ENCODE data around the gene MINK1.
"Not testable (repeated sequence)": the region's sequence is repeated elsewhere in the genome, so short reads cannot be mapped to it uniquely, and the experiment has no call there.

MINK1 gene

DNA sequence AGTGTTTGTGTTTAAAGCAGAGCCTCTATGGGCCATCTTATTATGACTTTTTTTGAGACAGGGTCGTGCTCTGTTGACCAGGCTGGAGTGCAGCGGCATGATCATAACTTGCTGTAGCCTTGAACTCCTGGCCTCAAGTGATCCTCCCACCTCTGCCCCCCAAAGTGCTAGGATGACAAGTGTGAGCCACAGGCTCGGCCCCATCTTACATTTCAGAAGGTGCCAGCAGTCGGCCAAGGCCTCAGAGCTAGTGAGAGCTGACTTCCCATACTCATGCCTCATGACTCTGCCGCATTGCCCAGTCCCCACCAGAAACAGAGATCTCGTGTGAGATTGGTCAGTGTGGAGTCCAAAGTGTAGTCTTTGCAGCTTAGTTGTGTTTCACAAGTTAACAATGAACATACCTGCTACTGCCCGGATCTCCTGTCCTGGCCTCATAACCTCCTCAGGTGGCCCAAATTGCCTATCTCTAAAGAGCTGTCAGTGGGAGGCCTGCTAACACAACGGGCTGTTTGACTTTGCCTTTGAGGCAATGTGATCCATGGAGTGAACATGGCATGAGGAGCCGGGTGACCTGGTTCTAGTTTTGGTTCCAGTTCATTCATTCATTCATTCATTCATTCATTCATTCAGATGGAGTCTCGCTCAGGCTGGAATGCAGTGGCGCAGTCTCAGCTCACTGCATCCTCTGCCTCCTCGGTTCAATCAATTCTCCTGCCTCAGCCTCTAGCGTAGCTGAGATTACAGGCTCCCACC lies 13.7 kb downstream of the MINK1 start:
- H3K4me1 Mint-ChIP-seq: peaks cover 31 to 51% of the 10 kb centered on the region in 2 donors
- H3K9me3 Mint-ChIP-seq: no peaks in the 10 kb centered on the region

DNA sequence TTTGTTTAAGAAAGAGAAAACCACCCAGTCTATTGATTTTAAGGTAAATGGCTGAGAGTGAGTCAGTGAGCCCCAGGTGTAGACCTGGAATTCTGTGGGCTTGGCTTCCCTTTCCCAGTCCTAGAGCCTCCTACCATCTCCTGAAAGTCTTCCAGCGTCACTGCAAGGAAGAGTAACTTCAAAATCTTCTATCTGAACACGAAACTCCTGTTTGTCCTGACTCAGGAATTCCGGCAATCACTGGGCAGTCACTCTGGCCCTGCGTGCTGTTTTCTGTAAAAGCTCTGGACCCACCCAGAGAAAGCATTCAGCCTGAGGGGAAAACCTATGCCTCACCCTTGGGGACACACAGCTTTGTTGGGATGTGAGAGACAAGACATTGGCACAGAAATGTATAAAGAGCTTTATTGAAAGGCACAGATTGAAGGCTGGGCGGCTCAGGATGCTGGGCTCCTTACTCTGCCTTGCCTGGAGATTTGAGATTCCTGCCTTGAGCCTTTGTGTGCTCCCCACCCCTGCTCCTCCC lies 15.9 kb downstream of the MINK1 start:
- Mint-ChIP-seq H3K4me1 (peaks cover 29 to 43% of the 10 kb centered on the region in 2 donors), H3K9me3 (peaks cover 0 to 2% of the 10 kb centered on the region in 2 donors), H3K27me3 (no peaks in the 10 kb centered on the region), H3K27ac (no peak overlapping the region), H3K36me3 (peaks cover 9 to 28% of the 10 kb centered on the region in 2 donors), H3K4me3 (no peak overlapping the region)
- ATAC-seq (replicated peaks): no peak
- no peak for DNase-seq

More for the DNA sequence above, 13.7 kb downstream of the MINK1 start:
- Mint-ChIP-seq H3K27me3 (no peaks in the 10 kb centered on the region), H3K4me3 (no peak overlapping the region), H3K27ac (no peak overlapping the region), H3K36me3 (peaks cover 5 to 17% of the 10 kb centered on the region in 2 donors)
- DNase-seq: no peak
- ATAC-seq (replicated peaks): no peak

DNA sequence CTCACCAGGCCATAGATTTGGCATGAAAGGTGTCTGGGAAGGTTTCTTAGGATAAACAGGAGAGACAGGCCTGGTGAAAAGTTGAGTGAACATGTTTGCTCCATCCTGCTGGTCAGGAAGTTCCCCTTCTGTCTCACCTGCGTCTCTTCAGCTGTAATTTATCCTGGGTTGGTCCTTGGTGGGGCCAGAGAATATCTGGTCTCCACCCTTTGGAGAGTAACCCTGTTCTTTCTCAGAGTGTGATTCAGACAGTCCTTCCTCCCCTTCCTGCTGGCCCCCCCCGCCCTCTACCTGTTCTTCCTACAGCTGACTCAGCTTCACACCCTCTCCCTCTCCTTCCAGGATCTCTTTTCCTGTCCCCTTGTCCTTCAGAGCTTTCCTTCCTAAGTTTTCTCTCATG lies 17.1 kb downstream of the MINK1 start:
- DNase-seq (no peak), ATAC-seq (replicated peaks) (no peak)
- peak overlapping the region; percentile 20 for H3K27ac Mint-ChIP-seq
- peaks cover 28 to 41% of the 10 kb centered on the region in 2 donors for H3K4me1 Mint-ChIP-seq
- no peak overlapping the region for H3K4me3 Mint-ChIP-seq
- no peaks in the 10 kb centered on the region for H3K27me3 Mint-ChIP-seq
- peaks cover 14 to 31% of the 10 kb centered on the region in 2 donors for H3K36me3 Mint-ChIP-seq
- H3K9me3 Mint-ChIP-seq: peaks cover 0 to 2% of the 10 kb centered on the region in 2 donors

DNA sequence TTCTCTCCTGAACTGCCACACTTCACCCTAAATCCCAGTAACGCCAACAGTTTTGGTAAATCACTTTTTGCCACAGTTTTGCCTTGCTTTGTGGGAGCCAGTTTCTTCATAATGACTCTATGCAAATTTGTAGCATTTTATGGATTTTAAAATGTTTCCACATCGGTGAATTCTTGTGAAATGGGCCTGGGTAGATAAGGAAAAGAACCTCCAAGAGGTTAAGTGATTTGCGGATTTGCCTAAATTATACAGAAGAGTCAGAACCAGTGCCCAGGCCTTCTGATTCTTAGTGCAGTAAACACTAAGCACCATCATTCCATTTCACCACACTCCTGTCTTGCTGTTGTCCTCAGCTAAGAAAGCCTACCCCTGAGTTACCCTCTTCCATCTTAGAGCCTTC lies 17.9 kb downstream of the MINK1 start:
- peaks cover 26 to 38% of the 10 kb centered on the region in 2 donors for H3K4me1 Mint-ChIP-seq
- peaks cover 12 to 30% of the 10 kb centered on the region in 2 donors for H3K36me3 Mint-ChIP-seq
- ATAC-seq (replicated peaks): no peak
- peaks cover 0 to 2% of the 10 kb centered on the region in 2 donors for H3K9me3 Mint-ChIP-seq
- DNase-seq: no peak
- H3K4me3 Mint-ChIP-seq: no peak overlapping the region
- no peaks in the 10 kb centered on the region for H3K27me3 Mint-ChIP-seq
- H3K27ac Mint-ChIP-seq: no peak overlapping the region

DNA sequence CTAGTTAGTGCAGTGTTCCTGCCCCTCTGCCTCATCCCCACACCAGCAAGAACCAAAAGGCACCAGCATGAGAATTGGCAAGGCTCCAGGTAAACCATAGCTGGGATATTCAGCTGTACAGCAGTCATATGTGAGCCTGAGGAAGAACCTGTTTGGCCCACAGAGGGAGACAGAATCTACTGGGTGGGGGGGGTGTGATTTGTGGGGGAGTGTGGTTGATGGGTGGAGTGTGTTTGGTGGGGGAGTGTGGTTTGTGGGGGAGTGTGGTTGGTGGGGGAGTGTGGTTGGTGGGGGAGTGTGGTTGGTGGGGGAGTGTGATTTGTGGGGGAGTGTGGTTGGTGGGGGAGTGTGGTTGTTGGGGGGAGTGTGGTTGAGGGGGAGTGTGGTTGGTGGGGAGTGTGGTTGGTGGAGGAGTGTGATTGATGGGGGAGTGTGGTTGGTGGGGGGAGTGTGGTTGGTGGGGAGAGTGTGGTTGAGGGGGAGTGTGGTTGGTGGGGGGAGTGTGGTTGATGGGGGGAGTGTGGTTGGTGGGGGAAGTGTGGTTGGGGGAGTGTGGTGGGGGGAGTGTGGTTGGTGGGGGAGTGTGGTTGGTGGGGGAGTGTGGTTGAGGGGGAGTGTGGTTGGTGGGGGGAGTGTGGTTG lies 19.5 kb downstream of the MINK1 start:
- DNase-seq (no peak), ATAC-seq (replicated peaks) (no peak)
- peaks cover 0 to 2% of the 10 kb centered on the region in 2 donors for H3K9me3 Mint-ChIP-seq
- peaks cover 30 to 40% of the 10 kb centered on the region in 2 donors for H3K4me1 Mint-ChIP-seq
- H3K36me3 Mint-ChIP-seq: peaks cover 18 to 39% of the 10 kb centered on the region in 2 donors
- no peaks in the 10 kb centered on the region for H3K27me3 Mint-ChIP-seq
- no peak overlapping the region for H3K27ac Mint-ChIP-seq
- no peak overlapping the region for H3K4me3 Mint-ChIP-seq

DNA sequence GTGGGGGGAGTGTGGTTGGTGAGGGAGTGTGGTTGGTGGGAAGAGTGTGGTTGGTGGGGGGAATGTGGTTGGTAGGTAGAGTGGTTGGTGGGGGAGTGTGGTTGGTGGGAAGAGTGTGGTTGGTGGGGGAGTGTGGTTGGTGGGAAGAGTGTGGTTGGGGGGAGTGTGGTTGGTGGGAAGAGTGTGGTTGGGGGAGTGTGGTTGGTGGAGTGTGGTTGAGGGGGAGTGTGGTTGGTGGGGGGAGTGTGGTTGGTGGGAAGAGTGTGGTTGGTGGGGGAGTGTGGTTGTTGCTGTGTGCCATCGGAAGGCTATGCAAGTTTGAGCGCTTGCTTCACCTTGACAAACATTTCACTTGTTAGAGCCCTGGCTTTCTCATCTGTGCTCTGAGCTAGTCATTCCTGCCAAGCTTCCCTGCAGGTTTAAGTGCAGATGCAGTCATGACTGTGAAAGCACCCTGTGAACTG lies 20.1 kb downstream of the MINK1 start:
- peaks cover 28 to 43% of the 10 kb centered on the region in 2 donors for H3K4me1 Mint-ChIP-seq
- DNase-seq (no peak), ATAC-seq (replicated peaks) (no peak)
- H3K36me3 Mint-ChIP-seq: peaks cover 18 to 40% of the 10 kb centered on the region in 2 donors
- no peak overlapping the region for H3K4me3 Mint-ChIP-seq
- peaks cover 0 to 2% of the 10 kb centered on the region in 2 donors for H3K9me3 Mint-ChIP-seq
- H3K27me3 Mint-ChIP-seq: no peaks in the 10 kb centered on the region
- no peak overlapping the region for H3K27ac Mint-ChIP-seq

DNA sequence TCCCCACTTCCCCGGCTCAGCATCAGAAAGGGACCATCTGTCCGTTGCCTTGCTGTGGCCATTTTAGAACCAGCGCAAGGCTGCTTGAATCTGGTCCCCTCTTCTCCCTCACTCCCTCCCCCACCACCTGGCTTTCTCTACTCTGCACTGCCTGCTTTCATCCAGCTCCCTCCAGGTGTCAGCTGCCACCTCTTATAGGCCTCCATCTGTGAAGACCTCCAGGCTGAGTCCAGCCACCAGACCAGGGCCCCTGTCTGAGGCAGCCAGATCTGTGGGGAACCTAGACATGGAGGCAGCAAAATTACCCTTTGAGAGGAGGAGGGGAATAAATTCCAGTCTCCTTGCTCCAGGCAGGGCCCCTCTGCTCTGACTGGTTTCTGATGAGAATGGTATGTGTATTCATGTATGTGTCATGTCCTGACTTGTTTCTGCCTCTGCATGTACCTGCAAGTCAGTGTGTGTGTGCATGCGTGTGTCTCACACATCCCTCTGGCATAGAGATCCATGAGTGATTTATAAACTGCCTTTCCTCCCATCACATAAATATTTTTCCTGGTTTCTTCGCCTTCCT lies 21.1 kb downstream of the MINK1 start:
- Mint-ChIP-seq H3K27me3 (no peaks in the 10 kb centered on the region), H3K4me3 (no peak overlapping the region), H3K9me3 (peaks cover 0 to 2% of the 10 kb centered on the region in 2 donors), H3K4me1 (peaks cover 28 to 48% of the 10 kb centered on the region in 2 donors), H3K27ac (no peak overlapping the region), H3K36me3 (peaks cover 18 to 40% of the 10 kb centered on the region in 2 donors)
- ATAC-seq (replicated peaks) (no peak), DNase-seq (no peak)

DNA sequence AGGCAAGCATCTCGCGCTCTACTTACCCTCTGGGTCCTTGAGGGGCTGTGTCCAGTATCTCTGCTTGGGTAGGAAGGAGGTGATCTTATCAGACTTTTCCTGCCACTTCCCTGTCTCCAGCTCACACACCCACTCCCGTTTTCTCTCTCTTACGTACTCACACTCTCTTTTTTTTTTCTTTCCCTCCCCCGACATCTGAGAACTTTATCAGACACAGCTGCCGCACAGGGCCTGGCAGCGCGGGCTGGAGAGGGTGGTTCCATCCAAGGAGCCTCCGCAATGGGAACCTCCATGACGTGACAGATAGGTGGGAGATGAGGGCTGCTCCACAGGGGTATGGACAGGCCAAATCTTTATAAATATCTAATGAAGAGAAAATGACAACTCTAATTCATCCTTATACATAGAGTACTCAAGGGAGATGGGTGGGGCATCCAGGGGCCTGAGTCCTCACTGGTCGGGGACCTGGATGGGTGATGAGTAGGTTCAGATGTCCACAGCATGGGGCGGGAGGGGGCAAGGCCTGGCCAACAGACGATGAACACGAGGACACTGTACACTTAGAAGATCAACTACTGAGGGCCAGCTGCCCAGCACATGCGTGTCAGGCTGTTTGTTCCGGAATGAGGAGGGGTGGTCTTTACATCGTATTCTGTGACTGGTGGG lies 23.3 kb downstream of the MINK1 start:
- H3K9me3 Mint-ChIP-seq: peaks cover 0 to 2% of the 10 kb centered on the region in 2 donors
- peaks cover 20 to 27% of the 10 kb centered on the region in 2 donors for H3K4me1 Mint-ChIP-seq
- peaks cover 23 to 44% of the 10 kb centered on the region in 2 donors for H3K36me3 Mint-ChIP-seq

DNA sequence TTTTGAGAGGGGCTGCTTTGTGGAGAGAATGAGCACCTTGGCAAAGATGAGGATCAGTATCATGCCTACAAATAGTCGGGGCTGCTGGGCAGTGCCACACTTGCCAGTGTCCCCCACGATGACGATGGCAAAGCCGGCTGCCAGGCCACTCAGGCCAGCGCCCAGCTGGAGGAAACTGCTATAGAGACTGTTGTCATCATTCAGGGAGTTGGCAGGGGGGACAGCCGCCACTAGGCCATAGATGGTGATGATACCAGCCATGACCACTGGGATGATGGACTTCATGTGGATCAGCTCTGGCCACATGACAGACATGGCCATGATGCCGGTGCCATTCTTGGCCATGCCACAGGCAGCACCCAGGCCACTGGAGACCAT lies 23.8 kb downstream of the MINK1 start:
- ATAC-seq (replicated peaks) (no peak), DNase-seq (no peak)
- peaks cover 21 to 43% of the 10 kb centered on the region in 2 donors for H3K36me3 Mint-ChIP-seq
- no peaks in the 10 kb centered on the region for H3K27me3 Mint-ChIP-seq
- peaks cover 0 to 2% of the 10 kb centered on the region in 2 donors for H3K9me3 Mint-ChIP-seq
- H3K4me3 Mint-ChIP-seq: no peak overlapping the region
- H3K4me1 Mint-ChIP-seq: peaks cover 18 to 27% of the 10 kb centered on the region in 2 donors
- H3K27ac Mint-ChIP-seq: peak overlapping the region; percentile 85

More for the DNA sequence above, 23.3 kb downstream of the MINK1 start:
- no peak for ATAC-seq (replicated peaks)
- Mint-ChIP-seq H3K4me3 (no peak overlapping the region), H3K27me3 (no peaks in the 10 kb centered on the region), H3K27ac (no peak overlapping the region)
- DNase-seq: no peak

DNA sequence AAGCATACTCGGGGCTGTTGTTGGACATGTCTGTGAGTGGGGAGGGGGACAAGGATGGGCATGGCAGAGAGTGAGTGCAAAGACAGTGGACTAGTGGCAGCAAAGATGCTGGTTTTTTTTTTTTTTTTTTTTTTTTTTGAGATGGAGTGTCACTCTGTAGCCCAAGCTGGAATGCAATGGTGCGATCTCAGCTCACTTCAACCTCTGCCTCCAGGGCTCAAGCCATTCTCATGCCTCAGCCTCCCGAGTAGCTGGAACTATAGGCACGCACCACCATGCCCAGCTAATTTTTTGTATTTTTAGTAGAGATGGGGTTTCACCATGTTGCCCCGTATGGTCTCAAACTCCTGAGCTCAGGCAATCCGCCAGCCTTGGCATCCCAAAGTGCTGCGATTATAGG lies 24.2 kb downstream of the MINK1 start:
- H3K4me3 Mint-ChIP-seq; DNase-seq; ATAC-seq (replicated peaks); H3K9me3 Mint-ChIP-seq; H3K27me3 Mint-ChIP-seq: not testable (repeated sequence)
- Mint-ChIP-seq H3K4me1 (peaks cover 16 to 25% of the 10 kb centered on the region in 2 donors), H3K36me3 (peaks cover 18 to 41% of the 10 kb centered on the region in 2 donors), H3K27ac (peak overlapping the region; percentile 85)

DNA sequence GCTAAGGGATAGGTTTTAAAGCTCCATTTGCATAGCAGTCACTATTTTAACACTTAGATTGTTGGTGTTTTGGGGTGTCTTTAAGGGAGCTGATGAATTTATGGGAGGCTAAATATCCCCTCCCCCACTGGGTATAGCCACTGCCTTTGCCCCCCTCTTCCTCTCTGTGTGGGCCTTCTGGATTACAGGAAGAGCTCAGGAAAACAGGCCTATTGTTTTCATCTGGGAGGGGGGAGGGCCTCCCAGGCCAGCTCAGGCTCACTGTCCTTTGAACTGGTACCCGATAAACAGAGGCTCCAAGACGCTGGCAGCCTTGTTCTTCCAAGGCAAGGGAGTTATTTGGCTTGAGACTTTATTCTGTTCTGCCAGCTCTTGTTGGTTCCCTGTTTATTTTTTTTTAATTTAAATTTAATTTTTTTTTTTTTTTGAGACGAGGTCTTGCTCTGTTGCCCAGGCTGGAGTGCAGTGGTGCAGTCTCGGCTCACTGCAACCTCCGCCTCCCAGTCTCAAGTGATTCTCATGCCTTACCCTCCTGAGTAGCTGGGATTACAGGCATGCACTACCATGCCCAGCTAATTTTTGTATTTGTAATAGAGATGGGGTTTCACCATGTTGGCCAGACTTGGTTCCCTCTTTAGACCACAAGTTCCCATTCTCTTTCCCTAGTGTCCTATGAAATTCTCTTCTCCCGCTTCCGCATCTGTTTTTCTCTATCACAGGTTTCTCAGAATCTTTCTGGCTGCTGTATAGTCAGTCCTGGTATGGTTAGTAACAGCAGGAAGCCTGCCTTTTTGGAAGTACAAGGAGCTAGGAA lies 25.1 kb downstream of the MINK1 start:
- Mint-ChIP-seq H3K9me3 (no peaks in the 10 kb centered on the region), H3K27me3 (no peaks in the 10 kb centered on the region), H3K27ac (no peak overlapping the region), H3K36me3 (peaks cover 18 to 39% of the 10 kb centered on the region in 2 donors), H3K4me1 (peaks cover 17 to 23% of the 10 kb centered on the region in 2 donors), H3K4me3 (no peak overlapping the region)
- ATAC-seq (replicated peaks) (no peak), DNase-seq (no peak)

DNA sequence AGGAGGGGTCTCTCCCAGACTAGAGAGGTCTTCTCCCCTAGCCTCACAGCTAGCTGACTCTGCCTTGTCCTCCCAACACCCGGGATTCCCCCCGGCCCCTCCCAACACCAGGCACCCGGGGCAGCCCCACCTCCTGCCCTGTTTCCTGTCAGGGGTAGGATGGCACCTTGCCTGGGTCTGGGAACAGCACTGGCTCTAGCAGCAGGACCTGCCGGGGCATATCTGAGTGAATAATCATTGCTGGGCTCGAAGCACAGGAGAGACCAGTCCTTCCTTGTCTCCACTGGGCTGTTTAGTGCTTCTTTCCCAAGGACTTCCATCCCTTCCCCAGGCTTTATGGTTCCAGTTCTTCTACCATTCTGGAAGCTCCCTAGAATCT lies 25.7 kb downstream of the MINK1 start:
- Mint-ChIP-seq H3K27ac (no peak overlapping the region), H3K4me3 (no peak overlapping the region), H3K9me3 (no peaks in the 10 kb centered on the region), H3K4me1 (peaks cover 17 to 23% of the 10 kb centered on the region in 2 donors), H3K27me3 (no peaks in the 10 kb centered on the region), H3K36me3 (peaks cover 18 to 36% of the 10 kb centered on the region in 2 donors)
- no peak for ATAC-seq (replicated peaks)
- DNase-seq: no peak

DNA sequence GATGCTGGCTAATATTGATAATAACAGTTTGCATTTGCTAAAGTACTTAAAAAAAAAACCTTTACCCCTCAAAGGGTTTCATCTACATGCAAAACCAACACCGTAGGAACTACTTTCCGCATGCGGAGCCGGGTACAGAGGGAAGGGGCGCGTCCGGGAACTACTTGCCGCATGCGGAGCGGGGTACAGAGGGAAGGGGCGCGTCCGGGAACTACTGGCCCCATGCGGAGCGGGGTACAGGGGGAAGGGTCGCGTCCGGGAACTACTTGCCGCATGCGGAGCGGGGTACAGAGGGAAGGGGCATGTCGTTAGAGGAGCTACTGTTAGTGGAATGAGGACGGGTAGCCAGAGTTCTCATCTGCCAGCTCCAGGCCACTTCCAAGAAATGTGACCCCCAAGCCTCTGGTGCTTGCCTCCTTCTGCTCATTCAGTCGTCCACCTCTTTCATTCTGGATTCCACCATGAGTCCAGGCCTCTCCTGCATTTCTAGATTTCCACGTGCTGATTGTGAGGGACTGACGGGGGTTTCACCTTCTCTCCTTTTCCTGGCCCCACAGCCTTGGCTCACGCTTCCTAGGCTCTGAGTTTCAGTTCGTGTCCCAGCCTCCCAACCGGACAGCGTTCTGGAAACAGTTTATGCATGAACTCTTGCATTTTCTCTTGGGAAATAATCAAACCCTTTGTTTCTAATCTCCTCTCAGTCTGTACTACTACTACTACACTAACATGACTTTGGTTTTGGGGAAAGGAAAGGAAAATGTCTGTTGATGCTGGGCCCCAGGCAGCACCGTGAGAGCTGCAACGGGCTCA lies 26.9 kb downstream of the MINK1 start:
- ATAC-seq (replicated peaks): no peak
- Mint-ChIP-seq H3K4me1 (peaks cover 16% of the 10 kb centered on the region in 2 donors), H3K27me3 (no peaks in the 10 kb centered on the region), H3K9me3 (no peaks in the 10 kb centered on the region), H3K36me3 (peaks cover 11 to 28% of the 10 kb centered on the region in 2 donors), H3K4me3 (no peak overlapping the region), H3K27ac (peak overlapping the region; percentile 31)
- DNase-seq: no peak

Data from stimulated activated naive B cell treated with anti-CD40 and anti-IgM and Interleukin-4, amounts not matched to agents 10 μg/mL and 1 μg/mL and 100 μg/mL, for 72 hours (primary cell).